Liver (tissue), 9 donors: ENCODE measurements around the gene ATF2. TPM values are rescaled to one million over a fixed set of nuclear protein-coding genes. Genes with fewer than 3 reads are reported as not detected.

Source experiments
- DNase-seq: peaks from one replicate; pipeline ENCODE4 v3.0.0-alpha.2; 2017; ENCODE audit warnings: low spot score
- H3K27ac ChIP-seq, 2 donors: one replicate each; pipeline ENCODE4 v1.7.0; 2013; ENCODE audit warnings: inconsistent platforms in 2 of 2, low read length in 2 of 2, control low read depth in 1 of 2, low read depth in 1 of 2, mild to moderate bottlenecking in 1 of 2
- H3K27me3 ChIP-seq, 4 donors: one replicate each; pipeline versions ENCODE4 v1.6.1 to v1.7.0; 2013; ENCODE audit warnings: low read length in 3 of 4, inconsistent platforms in 1 of 4, mild to moderate bottlenecking in 1 of 4, moderate library complexity in 1 of 4; ENCODE audit not compliant: control insufficient read depth in 4 of 4, insufficient read depth in 4 of 4
- H3K36me3 ChIP-seq, 4 donors: one replicate each; pipeline versions ENCODE4 v1.6.1 to v1.7.0; 2013; ENCODE audit warnings: low read length in 3 of 4, mild to moderate bottlenecking in 3 of 4, low read depth in 1 of 4, moderate library complexity in 1 of 4; ENCODE audit not compliant: control insufficient read depth in 4 of 4, insufficient read depth in 3 of 4
- H3K4me1 ChIP-seq, 4 donors: one replicate each; pipeline versions ENCODE4 v1.6.1 to v1.7.0; 2013; ENCODE audit warnings: low read length in 3 of 4, mild to moderate bottlenecking in 3 of 4, moderate library complexity in 1 of 4; ENCODE audit not compliant: control insufficient read depth in 4 of 4, insufficient read depth in 4 of 4
- H3K4me3 ChIP-seq, 3 donors: one replicate each; pipeline versions ENCODE4 v1.6.1 to v1.7.0; 2013; ENCODE audit warnings: low read length in 3 of 3, control low read depth in 1 of 3, low read depth in 1 of 3, mild to moderate bottlenecking in 1 of 3
- H3K9ac ChIP-seq, 2 donors: one replicate each; pipeline ENCODE4 v1.7.0; 2013; ENCODE audit warnings: low read length in 2 of 2, mild to moderate bottlenecking in 2 of 2, moderate library complexity in 2 of 2, control low read depth in 1 of 2, low read depth in 1 of 2
- H3K9me3 ChIP-seq, 4 donors: one replicate each; pipeline versions ENCODE4 v1.6.1 to v1.7.0; 2013; ENCODE audit warnings: low read length in 3 of 4; ENCODE audit not compliant: control insufficient read depth in 4 of 4
- ATF3 ChIP-seq: IDR thresholded peaks from 2 replicates; pipeline ENCODE4 v1.6.1; 2016; ENCODE audit warnings: antibody characterized with exemption
- CTCF ChIP-seq: fragments of 150-350 bp; IDR thresholded peaks from 2 replicates; pipeline ENCODE4 v1.5.1; 2017; ENCODE audit warnings: improper control_type of control experiment, low read depth, low read length; ENCODE audit not compliant: missing input control
- EGR1 ChIP-seq, 2 donors: IDR thresholded peaks; 2 replicates each; pipeline ENCODE4 v1.6.1; 2016 to 2018; ENCODE audit warnings: antibody characterized with exemption in 2 of 2, low read depth in 2 of 2
- FOXA1 ChIP-seq: IDR thresholded peaks from 2 replicates; pipeline ENCODE4 v1.6.1; 2016; ENCODE audit warnings: antibody characterized with exemption
- FOXA2 ChIP-seq: IDR thresholded peaks from 2 replicates; pipeline ENCODE4 v1.6.1; 2016; ENCODE audit warnings: antibody characterized with exemption
- GABPA ChIP-seq, 2 donors: IDR thresholded peaks in 1 of 2; conservative IDR thresholded peaks in 1 of 2; 2 replicates each; pipeline ENCODE4 v1.6.1; 2016; ENCODE audit warnings: antibody characterized with exemption in 2 of 2, mild to moderate bottlenecking in 1 of 2, moderate library complexity in 1 of 2
- HNF4A ChIP-seq, 2 donors: conservative IDR thresholded peaks; 2 replicates each; pipeline ENCODE4 v1.6.1; 2016; ENCODE audit warnings: antibody characterized with exemption in 2 of 2, mild to moderate bottlenecking in 2 of 2
- HNF4G ChIP-seq: IDR thresholded peaks from 2 replicates; pipeline ENCODE4 v1.6.1; 2016; ENCODE audit warnings: antibody characterized with exemption
- JUND ChIP-seq, 2 donors: IDR thresholded peaks; 2 replicates each; pipeline ENCODE4 v1.6.1; 2016; ENCODE audit warnings: antibody characterized with exemption in 2 of 2
- MAX ChIP-seq: IDR thresholded peaks from 2 replicates; pipeline ENCODE4 v1.6.1; 2016; ENCODE audit warnings: antibody characterized with exemption
- NR2F2 ChIP-seq: IDR thresholded peaks from 2 replicates; pipeline ENCODE4 v1.6.1; 2016; ENCODE audit warnings: antibody characterized with exemption
- RAD21 ChIP-seq, 2 donors: IDR thresholded peaks; 2 replicates each; pipeline ENCODE4 v1.6.1; 2016; ENCODE audit warnings: antibody characterized with exemption in 2 of 2, mild to moderate bottlenecking in 2 of 2
- REST ChIP-seq: IDR thresholded peaks from 2 replicates; pipeline ENCODE4 v1.6.1; 2016; ENCODE audit warnings: antibody characterized with exemption, mild to moderate bottlenecking
- RXRA ChIP-seq, 2 donors: IDR thresholded peaks; 2 replicates each; pipeline ENCODE4 v1.6.1; 2017 to 2018; ENCODE audit warnings: antibody characterized with exemption in 2 of 2, mild to moderate bottlenecking in 1 of 2
- SP1 ChIP-seq: IDR thresholded peaks from 2 replicates; pipeline ENCODE4 v1.6.1; 2018; ENCODE audit warnings: antibody characterized with exemption, mild to moderate bottlenecking
- TAF1 ChIP-seq: conservative IDR thresholded peaks from 2 replicates; pipeline ENCODE4 v1.6.1; 2016; ENCODE audit warnings: antibody characterized with exemption, mild to moderate bottlenecking
- YY1 ChIP-seq: IDR thresholded peaks from 2 replicates; pipeline ENCODE4 v1.6.1; 2016; ENCODE audit warnings: antibody characterized with exemption, mild to moderate bottlenecking
- ZBTB33 ChIP-seq: IDR thresholded peaks from 2 replicates; pipeline ENCODE4 v1.6.1; 2016; ENCODE audit warnings: antibody characterized with exemption
- WGBS: extraction: QIAGEN DNeasy Blood & Tissue Kit; methylation state at CpG from one replicate; pipeline ENCODE4 v1.1.7; 2013; 5-methylcytosine and 5-hydroxymethylcytosine counted together
- polyA plus RNA-seq, 2 donors: library from polyadenylated mRNA; stranded (reverse) in 1 of 2; unstranded in 1 of 2; fragments of 200-250 nt in 1 of 2; fragments of >200 nt in 1 of 2; fragmentation: Nextera tagmentation in 1 of 2; extraction: Ambion mirVana in 1 of 2; gene quantifications; one replicate each; pipeline versions ENCODE4 v1.2.1 to v1.2.3, GENCODE V29; 2013 to 2015
- total RNA-seq, 2 donors: library from RNA; depleted of rRNA; stranded (reverse); fragments of >200 nt; gene quantifications; one replicate each; pipeline ENCODE4 v1.2.3, GENCODE V29; 2014
- donor health status: healthy.
- donor health status: healthy.
- donor health status: healthy.
- donor health status: healthy.
- donor health status: healthy.

Gene ATF2
- total and polyA plus RNA-seq, 4 donors, result 10.4 to 34.0 (median 17.2) TPM

- Histone ChIP-seq H3K4me1 (peaks cover 0 to 3% (median 0%) of the 10 kb centered on the region in 4 donors), H3K27ac (no peak overlapping the region), H3K9me3 (no peaks in the 10 kb centered on the region), H3K9ac (no peak overlapping the region), H3K27me3 (no peaks in the 10 kb centered on the region), H3K36me3 (no peaks in the 10 kb centered on the region), H3K4me3 (no peak overlapping the region)
- DNase-seq, result no peak
- TF ChIP-seq YY1 (no peak), NR2F2 (no peak), HNF4G (no peak), RXRA (IDR thresholded peaks at IDR 0.05) (no peak), FOXA2 (no peak), REST (no peak), HNF4A (conservative IDR thresholded peaks at IDR 0.05) (no peak), JUND (IDR thresholded peaks at IDR 0.05) (no peak), ATF3 (no peak), ZBTB33 (no peak), RAD21 (IDR thresholded peaks at IDR 0.05) (no peak), CTCF (no peak), SP1 (no peak), EGR1 (IDR thresholded peaks at IDR 0.05; ENCODE audit: low read depth in 2 of 2) (no peak), MAX (no peak), FOXA1 (no peak), GABPA (IDR thresholded peaks at IDR 0.05 in 1 of 2, conservative IDR thresholded peaks at IDR 0.05 in 1 of 2) (no peak), TAF1 (no peak)
- 97% methylated on average over 3 of the region's 3 CpGs for WGBS
Measured at GRCh38 chr2:175039490-175039889, 128.5 kb downstream of the ATF2 start.
